SU-DHL-6 (cell line): ENCODE data around the gene MGAT1.

Experiments
- EZH2phosphoT487 ChIP-seq: fragments of 200-600 bp; sonication (generic), shearing (Covaris generic); conservative IDR thresholded peaks from 2 replicates; pipeline ENCODE4 v1.6.1; 2018; ENCODE audit warnings: mild to moderate bottlenecking, antibody characterized with exemption, low read length, moderate library complexity, mixed read lengths
- TF ChIP-seq, protein P1 (sequence below): fragments of 200-600 bp; sonication (generic); IDR thresholded peaks from one replicate; pipeline ENCODE4 v1.5.1; 2017; ENCODE audit warnings: antibody characterized with exemption, mild to moderate bottlenecking, low read length, moderate library complexity; ENCODE audit not compliant: insufficient read depth, poor library complexity, severe bottlenecking

DNA sequence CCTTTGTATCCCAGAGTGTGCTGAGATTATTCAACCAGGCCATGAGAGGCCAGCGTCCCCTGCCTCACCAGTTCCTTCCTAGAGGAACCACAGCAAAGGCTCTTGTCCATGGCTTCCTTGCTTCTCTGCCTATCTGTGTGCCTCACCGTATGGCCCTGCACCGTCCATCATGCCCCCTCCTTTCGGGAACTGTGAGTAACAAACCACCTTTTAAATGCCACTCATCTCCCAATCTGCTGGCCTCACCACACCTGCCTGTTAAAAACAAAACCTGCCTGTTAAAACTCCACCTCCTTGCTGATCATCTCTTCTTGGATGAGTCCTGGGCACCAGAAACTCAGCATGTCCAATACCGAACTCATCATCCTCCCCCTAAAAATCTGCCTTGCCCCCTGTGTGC, 58.4 kb downstream of the MGAT1 start:
- TF ChIP-seq, protein P1, sequence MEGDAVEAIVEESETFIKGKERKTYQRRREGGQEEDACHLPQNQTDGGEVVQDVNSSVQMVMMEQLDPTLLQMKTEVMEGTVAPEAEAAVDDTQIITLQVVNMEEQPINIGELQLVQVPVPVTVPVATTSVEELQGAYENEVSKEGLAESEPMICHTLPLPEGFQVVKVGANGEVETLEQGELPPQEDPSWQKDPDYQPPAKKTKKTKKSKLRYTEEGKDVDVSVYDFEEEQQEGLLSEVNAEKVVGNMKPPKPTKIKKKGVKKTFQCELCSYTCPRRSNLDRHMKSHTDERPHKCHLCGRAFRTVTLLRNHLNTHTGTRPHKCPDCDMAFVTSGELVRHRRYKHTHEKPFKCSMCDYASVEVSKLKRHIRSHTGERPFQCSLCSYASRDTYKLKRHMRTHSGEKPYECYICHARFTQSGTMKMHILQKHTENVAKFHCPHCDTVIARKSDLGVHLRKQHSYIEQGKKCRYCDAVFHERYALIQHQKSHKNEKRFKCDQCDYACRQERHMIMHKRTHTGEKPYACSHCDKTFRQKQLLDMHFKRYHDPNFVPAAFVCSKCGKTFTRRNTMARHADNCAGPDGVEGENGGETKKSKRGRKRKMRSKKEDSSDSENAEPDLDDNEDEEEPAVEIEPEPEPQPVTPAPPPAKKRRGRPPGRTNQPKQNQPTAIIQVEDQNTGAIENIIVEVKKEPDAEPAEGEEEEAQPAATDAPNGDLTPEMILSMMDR, result no peak
- TF ChIP-seq EZH2phosphoT487, result no peak
